Neural cell (in vitro differentiated cells): ENCODE measurements around the gene CSF1. TPM values are rescaled to one million over a fixed set of nuclear protein-coding genes. Genes with fewer than 3 reads are reported as not detected.

Source experiments
- H2AFZ ChIP-seq: fragments of 200-600, 300-800 bp; sonication (generic), shearing (Covaris generic); 2 replicates; pipeline ENCODE4 v1.6.0; 2014; ENCODE audit warnings: low read depth, mild to moderate bottlenecking, antibody characterized with exemption, low read length, moderate library complexity
- H3F3A ChIP-seq: fragments of 200-600 bp; shearing (Covaris generic); 2 replicates; pipeline ENCODE4 v1.6.1; 2016; ENCODE audit warnings: mild to moderate bottlenecking, moderate library complexity, mixed read lengths, antibody characterized with exemption, low read length; ENCODE audit not compliant: insufficient read depth, poor library complexity, severe bottlenecking
- H3K27ac ChIP-seq: fragments of 200-600, 300-800 bp; sonication (generic), shearing (Covaris generic); 2 replicates; pipeline ENCODE4 v1.5.1; 2014; ENCODE audit warnings: mild to moderate bottlenecking, low read length, moderate library complexity
- H3K27me3 ChIP-seq: fragments of 300-800, 200-600 bp; sonication (generic), shearing (Covaris generic); 2 replicates; pipeline ENCODE4 v1.6.0; 2014; ENCODE audit warnings: mild to moderate bottlenecking, low read depth, low read length, moderate library complexity; ENCODE audit not compliant: insufficient read depth
- H3K36me3 ChIP-seq: fragments of 300-800, 200-600 bp; sonication (generic), shearing (Covaris generic); 2 replicates; pipeline ENCODE4 v1.5.1; 2014; ENCODE audit warnings: mild to moderate bottlenecking, antibody characterized with exemption, low read length, moderate library complexity; ENCODE audit not compliant: insufficient read depth
- H3K4me2 ChIP-seq: fragments of 300-800, 200-600 bp; sonication (generic), shearing (Covaris generic); 2 replicates; pipeline ENCODE4 v1.6.0; 2014; ENCODE audit warnings: mild to moderate bottlenecking, low read length
- H3K4me3 ChIP-seq: fragments of 300-800, 200-600 bp; sonication (generic), shearing (Covaris generic); 2 replicates; pipeline ENCODE4 v1.5.1; 2014; ENCODE audit warnings: mild to moderate bottlenecking, low read length, moderate library complexity
- H3K79me2 ChIP-seq: fragments of 200-600 bp; shearing (Covaris generic); replicated peaks from 2 replicates; pipeline ENCODE4 v1.6.0; 2014; ENCODE audit warnings: mild to moderate bottlenecking, low read length, moderate library complexity; ENCODE audit not compliant: insufficient read depth
- H3K9ac ChIP-seq: fragments of 300-800, 200-600 bp; sonication (generic), shearing (Covaris generic); 2 replicates; pipeline ENCODE4 v1.6.1; 2016; ENCODE audit warnings: mild to moderate bottlenecking, low read length, mixed read lengths
- H3K9me2 ChIP-seq: fragments of 200-600 bp; shearing (Covaris generic); 2 replicates; pipeline ENCODE4 v1.6.1; 2016; ENCODE audit warnings: mild to moderate bottlenecking, low read length, mixed read lengths; ENCODE audit not compliant: insufficient read depth
- H3K9me3 ChIP-seq: fragments of 200-600, 300-800 bp; sonication (generic), shearing (Covaris generic); 2 replicates; pipeline ENCODE4 v1.6.1; 2016; ENCODE audit warnings: mild to moderate bottlenecking, mixed run types, low read length, moderate library complexity, mixed read lengths
- H4K20me1 ChIP-seq: fragments of 200-600 bp; shearing (Covaris generic); 2 replicates; pipeline ENCODE4 v1.6.1; 2016; ENCODE audit warnings: mild to moderate bottlenecking, mixed run types; ENCODE audit not compliant: insufficient read depth
- EP300 ChIP-seq: fragments of 450-650 bp; conservative IDR thresholded peaks from 2 replicates; pipeline ENCODE4 v1.6.1; 2014; ENCODE audit warnings: antibody characterized with exemption, mild to moderate bottlenecking, moderate library complexity; ENCODE audit not compliant: poor library complexity, severe bottlenecking
- EZH2 ChIP-seq: fragments of 200-600, 300-800 bp; shearing (Covaris generic), sonication (generic); IDR thresholded peaks from 2 replicates; pipeline ENCODE4 v1.6.1; 2014; ENCODE audit warnings: antibody characterized with exemption, low read length, borderline replicate concordance, mild to moderate bottlenecking; ENCODE audit not compliant: insufficient read depth, poor library complexity, severe bottlenecking
- MXI1 ChIP-seq: fragments of 450-650 bp; conservative IDR thresholded peaks from 2 replicates; pipeline ENCODE4 v1.6.1; 2014; ENCODE audit warnings: antibody characterized with exemption, mild to moderate bottlenecking; ENCODE audit not compliant: poor library complexity, severe bottlenecking
- POLR2AphosphoS5 ChIP-seq: IDR thresholded peaks from 2 replicates; pipeline ENCODE4 v1.6.1; 2012
- RAD21 ChIP-seq: fragments of 450-650 bp; conservative IDR thresholded peaks from 2 replicates; pipeline ENCODE4 v1.6.1; 2014; ENCODE audit warnings: antibody characterized with exemption, mild to moderate bottlenecking, moderate library complexity
- SMC3 ChIP-seq: fragments of 450-650 bp; conservative IDR thresholded peaks from 2 replicates; pipeline ENCODE4 v1.6.1; 2014; ENCODE audit warnings: antibody characterized with exemption, mild to moderate bottlenecking, moderate library complexity; ENCODE audit not compliant: poor library complexity
- TAF1 ChIP-seq: IDR thresholded peaks from 2 replicates; pipeline ENCODE4 v1.6.1; 2012; ENCODE audit warnings: low read depth
- polyA plus RNA-seq: library from polyadenylated mRNA; depleted of rRNA; stranded (reverse); fragments of >200 nt; gene quantifications from 2 replicates; pipeline ENCODE4 v1.2.3, GENCODE V29; 2014
- TF ChIP-seq, protein P1 (sequence below): IDR thresholded peaks from 2 replicates; pipeline ENCODE4 v1.6.1; 2012; ENCODE audit warnings: borderline replicate concordance
- TF ChIP-seq, protein P2 (sequence below): fragments of 450-650 bp; IDR thresholded peaks from 2 replicates; pipeline ENCODE4 v1.5.1; 2014; ENCODE audit warnings: antibody characterized with exemption, mild to moderate bottlenecking, moderate library complexity; ENCODE audit not compliant: poor library complexity, severe bottlenecking

CSF1 gene
- polyA plus RNA-seq, 1 donor from 2014 or later, result 0.30 TPM

DNA sequence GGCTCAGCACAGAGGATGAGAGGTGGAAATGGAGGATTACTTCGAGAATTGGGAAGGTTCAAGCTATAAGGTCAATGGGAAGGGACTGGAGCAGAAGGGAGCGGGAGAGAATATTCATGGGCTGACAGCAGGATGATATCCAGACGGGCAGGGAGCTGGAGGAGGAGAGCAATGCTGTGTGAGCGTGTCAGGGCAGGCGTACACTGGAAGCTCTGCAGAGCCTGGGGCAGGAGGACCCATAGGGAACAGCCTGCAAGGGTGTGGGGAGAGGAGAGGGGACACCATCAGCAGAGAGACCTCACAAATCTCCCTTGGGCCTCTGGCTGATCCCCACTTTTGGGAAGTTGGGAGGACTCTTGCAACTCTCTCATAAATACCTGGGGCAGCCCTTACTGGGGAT lies 13.7 kb downstream of the CSF1 start:
- Histone ChIP-seq H3K9me3 (no peaks in the 10 kb centered on the region), H3K9me2 (no peaks in the 10 kb centered on the region), H3K27me3 (no peaks in the 10 kb centered on the region), H3K27ac (no peak overlapping the region), H2AFZ (no peak overlapping the region), H3K79me2 (no peaks in the 10 kb centered on the region), H3K36me3 (no peaks in the 10 kb centered on the region), H3K9ac (no peak overlapping the region), H4K20me1 (no peaks in the 10 kb centered on the region), H3K4me3 (no peak overlapping the region), H3K4me2 (no peak overlapping the region), H3F3A (no peaks in the 10 kb centered on the region)
- no peak for TF ChIP-seq TAF1
- TF ChIP-seq RAD21, result no peak

DNA sequence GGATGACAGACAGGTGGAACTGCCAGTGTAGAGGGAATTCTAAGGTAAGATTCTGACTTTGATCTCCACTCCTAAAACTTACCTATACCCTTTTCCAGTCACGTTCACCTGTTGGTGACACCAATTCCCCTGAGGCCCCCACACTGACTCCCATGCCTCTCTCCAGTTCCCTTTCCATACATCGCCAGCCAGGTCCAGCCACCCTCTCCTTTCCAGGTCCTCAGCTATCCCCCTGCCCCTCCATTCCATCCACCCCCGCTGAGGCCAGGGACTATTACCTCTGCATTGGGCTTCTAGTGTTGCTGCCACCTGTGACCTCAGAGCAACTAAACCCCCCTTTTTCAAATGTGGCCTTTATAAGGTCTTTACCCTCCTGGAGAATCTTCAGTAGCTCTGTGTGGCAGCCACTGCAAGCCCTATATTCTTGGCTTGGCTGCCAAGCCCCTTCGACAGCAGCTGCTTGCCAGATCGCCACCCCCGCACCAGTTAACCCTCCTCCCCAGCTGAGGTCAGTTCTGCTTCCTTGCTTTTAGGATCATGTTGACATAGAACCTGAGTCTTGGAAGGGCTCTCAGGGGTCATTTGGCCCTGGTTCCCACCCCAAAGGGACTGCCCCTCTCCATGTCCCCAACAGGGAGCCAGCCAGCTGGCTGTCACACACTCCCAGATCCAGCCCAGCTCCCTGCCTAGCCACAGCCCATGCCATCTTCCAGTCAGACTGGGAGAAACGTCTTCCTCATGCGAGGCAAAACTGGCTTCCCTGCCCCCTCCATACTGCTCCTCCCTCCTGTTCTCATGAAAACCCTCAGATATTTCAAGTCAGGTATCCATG lies 14.7 kb downstream of the CSF1 start:
- no peak for TF ChIP-seq TAF1
- TF ChIP-seq MXI1, result no peak
- TF ChIP-seq, protein P1, sequence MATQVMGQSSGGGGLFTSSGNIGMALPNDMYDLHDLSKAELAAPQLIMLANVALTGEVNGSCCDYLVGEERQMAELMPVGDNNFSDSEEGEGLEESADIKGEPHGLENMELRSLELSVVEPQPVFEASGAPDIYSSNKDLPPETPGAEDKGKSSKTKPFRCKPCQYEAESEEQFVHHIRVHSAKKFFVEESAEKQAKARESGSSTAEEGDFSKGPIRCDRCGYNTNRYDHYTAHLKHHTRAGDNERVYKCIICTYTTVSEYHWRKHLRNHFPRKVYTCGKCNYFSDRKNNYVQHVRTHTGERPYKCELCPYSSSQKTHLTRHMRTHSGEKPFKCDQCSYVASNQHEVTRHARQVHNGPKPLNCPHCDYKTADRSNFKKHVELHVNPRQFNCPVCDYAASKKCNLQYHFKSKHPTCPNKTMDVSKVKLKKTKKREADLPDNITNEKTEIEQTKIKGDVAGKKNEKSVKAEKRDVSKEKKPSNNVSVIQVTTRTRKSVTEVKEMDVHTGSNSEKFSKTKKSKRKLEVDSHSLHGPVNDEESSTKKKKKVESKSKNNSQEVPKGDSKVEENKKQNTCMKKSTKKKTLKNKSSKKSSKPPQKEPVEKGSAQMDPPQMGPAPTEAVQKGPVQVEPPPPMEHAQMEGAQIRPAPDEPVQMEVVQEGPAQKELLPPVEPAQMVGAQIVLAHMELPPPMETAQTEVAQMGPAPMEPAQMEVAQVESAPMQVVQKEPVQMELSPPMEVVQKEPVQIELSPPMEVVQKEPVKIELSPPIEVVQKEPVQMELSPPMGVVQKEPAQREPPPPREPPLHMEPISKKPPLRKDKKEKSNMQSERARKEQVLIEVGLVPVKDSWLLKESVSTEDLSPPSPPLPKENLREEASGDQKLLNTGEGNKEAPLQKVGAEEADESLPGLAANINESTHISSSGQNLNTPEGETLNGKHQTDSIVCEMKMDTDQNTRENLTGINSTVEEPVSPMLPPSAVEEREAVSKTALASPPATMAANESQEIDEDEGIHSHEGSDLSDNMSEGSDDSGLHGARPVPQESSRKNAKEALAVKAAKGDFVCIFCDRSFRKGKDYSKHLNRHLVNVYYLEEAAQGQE, result no peak
- TF ChIP-seq, protein P2, sequence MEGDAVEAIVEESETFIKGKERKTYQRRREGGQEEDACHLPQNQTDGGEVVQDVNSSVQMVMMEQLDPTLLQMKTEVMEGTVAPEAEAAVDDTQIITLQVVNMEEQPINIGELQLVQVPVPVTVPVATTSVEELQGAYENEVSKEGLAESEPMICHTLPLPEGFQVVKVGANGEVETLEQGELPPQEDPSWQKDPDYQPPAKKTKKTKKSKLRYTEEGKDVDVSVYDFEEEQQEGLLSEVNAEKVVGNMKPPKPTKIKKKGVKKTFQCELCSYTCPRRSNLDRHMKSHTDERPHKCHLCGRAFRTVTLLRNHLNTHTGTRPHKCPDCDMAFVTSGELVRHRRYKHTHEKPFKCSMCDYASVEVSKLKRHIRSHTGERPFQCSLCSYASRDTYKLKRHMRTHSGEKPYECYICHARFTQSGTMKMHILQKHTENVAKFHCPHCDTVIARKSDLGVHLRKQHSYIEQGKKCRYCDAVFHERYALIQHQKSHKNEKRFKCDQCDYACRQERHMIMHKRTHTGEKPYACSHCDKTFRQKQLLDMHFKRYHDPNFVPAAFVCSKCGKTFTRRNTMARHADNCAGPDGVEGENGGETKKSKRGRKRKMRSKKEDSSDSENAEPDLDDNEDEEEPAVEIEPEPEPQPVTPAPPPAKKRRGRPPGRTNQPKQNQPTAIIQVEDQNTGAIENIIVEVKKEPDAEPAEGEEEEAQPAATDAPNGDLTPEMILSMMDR, result no peak
- TF ChIP-seq SMC3, result no peak
- TF ChIP-seq RAD21, result no peak
- TF ChIP-seq EP300, result no peak
- TF ChIP-seq POLR2AphosphoS5, result no peak
- TF ChIP-seq EZH2, result no peak
- Histone ChIP-seq H3K9me2 (no peaks in the 10 kb centered on the region), H3K79me2 (no peaks in the 10 kb centered on the region), H3K27ac (no peak overlapping the region), H3K4me2 (no peak overlapping the region), H3K9me3 (no peaks in the 10 kb centered on the region), H3K36me3 (no peaks in the 10 kb centered on the region), H3K9ac (no peak overlapping the region), H3K27me3 (no peaks in the 10 kb centered on the region), H3K4me3 (no peak overlapping the region), H2AFZ (no peak overlapping the region), H4K20me1 (no peaks in the 10 kb centered on the region), H3F3A (no peaks in the 10 kb centered on the region)
